ENCODE measurements around the gene OCIAD1.

The OCIAD1 gene

GRCh38 chr4:48904541-48905142 is 73.8 kb downstream of the OCIAD1 start:
- Histone ChIP-seq H3K27ac (no peak overlapping the region), H3K9ac (ENCODE audit: insufficient read length) (no peak overlapping the region), H3K9me3 (ENCODE audit: low read depth, low read length) (no peaks in the 10 kb centered on the region), H3K36me3 (ENCODE audit: insufficient read depth, low read length) (no peaks in the 10 kb centered on the region), H3K4me3 (no peak overlapping the region)
- DNase-seq (ENCODE audit: low read depth, low spot score) = no peak
- TF ChIP-seq EZH2 (IDR thresholded peaks at IDR 0.05) (no peak), FOXP2 (optimal IDR thresholded peaks at IDR 0.05; ENCODE audit: control extremely low read depth, extremely low read length, insufficient read depth) (no peak), POLR2AphosphoS5 (IDR thresholded peaks at IDR 0.05; ENCODE audit: borderline replicate concordance, low read depth, low read length) (no peak)

- H3K27ac ChIP-seq = no peak overlapping the region
- H3K9ac ChIP-seq (ENCODE audit: insufficient read length) = no peak overlapping the region
- no peak for TF ChIP-seq POLR2AphosphoS5 (IDR thresholded peaks at IDR 0.05; ENCODE audit: borderline replicate concordance, low read depth, low read length)
- no peak for TF ChIP-seq FOXP2 (optimal IDR thresholded peaks at IDR 0.05; ENCODE audit: control extremely low read depth, extremely low read length, insufficient read depth)
- no peak for TF ChIP-seq EZH2 (IDR thresholded peaks at IDR 0.05)
- no peak for DNase-seq (ENCODE audit: low read depth, low spot score)
- H3K36me3 ChIP-seq (ENCODE audit: insufficient read depth, low read length) = no peaks in the 10 kb centered on the region
- no peak overlapping the region for H3K4me3 ChIP-seq
- no peaks in the 10 kb centered on the region for H3K9me3 ChIP-seq (ENCODE audit: low read depth, low read length)
These were observed 74.6 kb downstream of the OCIAD1 start for GRCh38 chr4:48905363-48906015.

- no peak for DNase-seq (ENCODE audit: low read depth, low spot score)
- no peak; the same call in 1 of the 2 replicates for TF ChIP-seq POLR2AphosphoS5 (IDR thresholded peaks at IDR 0.05; ENCODE audit: borderline replicate concordance, low read depth, low read length)
- TF ChIP-seq FOXP2 (optimal IDR thresholded peaks at IDR 0.05; ENCODE audit: control extremely low read depth, extremely low read length, insufficient read depth) = no peak
- no peak for TF ChIP-seq EZH2 (IDR thresholded peaks at IDR 0.05)
- Histone ChIP-seq H3K9ac (ENCODE audit: insufficient read length) (no peak within 1 kb of the TSS), H3K9me3 (ENCODE audit: low read depth, low read length) (no peaks in the 10 kb centered on the region), H3K27ac (no peak within 1 kb of the TSS), H3K4me3 (no peak within 1 kb of the TSS), H3K36me3 (ENCODE audit: insufficient read depth, low read length) (no peaks in the 10 kb centered on the region)
These were observed 75.6 kb downstream of the OCIAD1 start, which contains the start of gene OCIAD2 for GRCh38 chr4:48906206-48907173. TSS of gene OCIAD2 (minus strand) at chr4:48906774. CDS start at chr4:48904549, 2,225 bp downstream.

- TF ChIP-seq FOXP2 (optimal IDR thresholded peaks at IDR 0.05; ENCODE audit: control extremely low read depth, extremely low read length, insufficient read depth) (no peak), EZH2 (IDR thresholded peaks at IDR 0.05) (no peak)
- DNase-seq (ENCODE audit: low read depth, low spot score) = no peak
- Histone ChIP-seq H3K36me3 (ENCODE audit: insufficient read depth, low read length) (no peaks in the 10 kb centered on the region), H3K9me3 (ENCODE audit: low read depth, low read length) (no peaks in the 10 kb centered on the region), H3K9ac (ENCODE audit: insufficient read length) (no peak overlapping the region), H3K4me3 (no peak overlapping the region), H3K27ac (no peak overlapping the region)
These were observed 77.0 kb downstream of the OCIAD1 start for GRCh38 chr4:48907706-48908477.

- H3K4me3 ChIP-seq = no peak overlapping the region
- DNase-seq (ENCODE audit: low read depth, low spot score) = no peak
These were observed 77.8 kb downstream of the OCIAD1 start for GRCh38 chr4:48908687-48909086.

GRCh38 chr4:48909697-48910096 is 78.8 kb downstream of the OCIAD1 start:
- DNase-seq (ENCODE audit: low read depth, low spot score) = no peak
- Histone ChIP-seq H3K9me3 (ENCODE audit: low read depth, low read length) (no peaks in the 10 kb centered on the region), H3K36me3 (ENCODE audit: insufficient read depth, low read length) (no peaks in the 10 kb centered on the region), H3K9ac (ENCODE audit: insufficient read length) (no peak overlapping the region), H3K4me3 (no peak overlapping the region), H3K27ac (no peak overlapping the region)
- TF ChIP-seq POLR2AphosphoS5 (IDR thresholded peaks at IDR 0.05; ENCODE audit: borderline replicate concordance, low read depth, low read length) = no peak
- no peak for TF ChIP-seq EZH2 (IDR thresholded peaks at IDR 0.05)
- TF ChIP-seq FOXP2 (optimal IDR thresholded peaks at IDR 0.05; ENCODE audit: control extremely low read depth, extremely low read length, insufficient read depth) = no peak

More at GRCh38 chr4:48908687-48909086, 77.8 kb downstream of the OCIAD1 start:
- Histone ChIP-seq H3K36me3 (ENCODE audit: insufficient read depth, low read length) (no peaks in the 10 kb centered on the region), H3K27ac (no peak overlapping the region), H3K9me3 (ENCODE audit: low read depth, low read length) (no peaks in the 10 kb centered on the region), H3K9ac (ENCODE audit: insufficient read length) (no peak overlapping the region)
- TF ChIP-seq EZH2 (IDR thresholded peaks at IDR 0.05) (no peak), POLR2AphosphoS5 (IDR thresholded peaks at IDR 0.05; ENCODE audit: borderline replicate concordance, low read depth, low read length) (no peak), FOXP2 (optimal IDR thresholded peaks at IDR 0.05; ENCODE audit: control extremely low read depth, extremely low read length, insufficient read depth) (no peak)

- H3K27ac ChIP-seq = no peak overlapping the region
- DNase-seq (ENCODE audit: low read depth, low spot score) = no peak
These were observed 79.6 kb downstream of the OCIAD1 start for GRCh38 chr4:48910511-48910910.

More at GRCh38 chr4:48910511-48910910, 79.6 kb downstream of the OCIAD1 start:
- Histone ChIP-seq H3K36me3 (ENCODE audit: insufficient read depth, low read length) (no peaks in the 10 kb centered on the region), H3K9ac (ENCODE audit: insufficient read length) (no peak overlapping the region), H3K9me3 (ENCODE audit: low read depth, low read length) (no peaks in the 10 kb centered on the region), H3K4me3 (no peak overlapping the region)
- no peak for TF ChIP-seq EZH2 (IDR thresholded peaks at IDR 0.05)

Data from SK-N-MC (cell line).